SHP77 treated with DMSO at 0.1 percent for 48 hours (cell line): ENCODE measurements around the gene MPRIP.

Experiments used
- DNase-seq: peaks from one replicate; lab custom pipeline; 2025; lab: John Stamatoyannopoulos, UW

MPRIP gene

GRCh38 chr17:17088086-17088485 is 45.8 kb downstream of the MPRIP start:
- DNase-seq = no peak

DNA sequence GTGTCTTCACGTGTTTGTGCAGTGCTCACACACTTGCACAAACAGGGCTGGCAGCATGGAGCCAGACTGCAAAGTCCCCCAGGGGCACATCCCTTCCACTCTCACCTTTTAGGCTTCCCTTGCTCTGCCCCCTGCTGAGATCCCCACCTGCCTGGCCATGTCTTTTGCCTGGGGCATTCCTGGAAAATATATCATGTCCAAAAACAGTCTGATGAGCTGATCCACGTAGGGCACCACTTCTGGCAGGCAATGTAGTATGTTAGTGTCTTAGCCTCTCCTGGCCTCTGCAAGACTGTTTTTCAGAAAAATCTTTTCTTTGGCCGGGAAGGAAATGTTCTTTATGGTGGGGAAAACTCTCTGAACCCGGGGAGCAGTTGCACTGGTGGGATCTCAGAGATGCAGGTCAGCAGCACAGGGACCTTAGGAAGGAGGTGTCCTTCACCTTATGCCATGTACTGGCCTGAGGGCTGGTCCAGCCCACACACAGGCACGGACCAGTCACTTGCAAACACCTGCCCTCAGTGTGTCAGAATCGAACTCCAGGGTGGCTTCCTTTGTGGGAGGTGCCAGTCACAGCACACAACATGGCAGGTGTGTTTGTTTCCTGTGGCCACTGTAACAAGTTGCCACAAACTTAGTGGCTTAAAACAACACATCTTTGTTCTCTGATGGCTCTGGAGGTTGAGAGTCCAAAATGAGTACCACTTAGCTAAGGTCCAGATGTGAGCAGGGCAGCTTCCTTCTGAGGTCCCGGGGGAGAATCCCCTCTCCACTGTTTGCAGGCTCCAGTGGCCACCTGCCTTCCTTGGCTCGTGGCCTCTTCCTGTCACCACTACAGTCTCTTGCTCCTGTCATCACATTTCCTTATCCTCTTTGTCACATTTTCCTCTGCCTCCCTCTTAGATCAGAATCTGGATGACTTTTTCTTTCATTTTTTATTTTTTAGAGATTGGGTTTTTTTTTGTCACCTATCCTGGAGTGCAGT is 46.6 kb downstream of the MPRIP start:
- no peak for DNase-seq

- DNase-seq = no peak
Observed at GRCh38 chr17:17089796-17090641, 47.8 kb downstream of the MPRIP start.

GRCh38 chr17:17090642-17091103 is 48.4 kb downstream of the MPRIP start:
- no peak for DNase-seq

DNA sequence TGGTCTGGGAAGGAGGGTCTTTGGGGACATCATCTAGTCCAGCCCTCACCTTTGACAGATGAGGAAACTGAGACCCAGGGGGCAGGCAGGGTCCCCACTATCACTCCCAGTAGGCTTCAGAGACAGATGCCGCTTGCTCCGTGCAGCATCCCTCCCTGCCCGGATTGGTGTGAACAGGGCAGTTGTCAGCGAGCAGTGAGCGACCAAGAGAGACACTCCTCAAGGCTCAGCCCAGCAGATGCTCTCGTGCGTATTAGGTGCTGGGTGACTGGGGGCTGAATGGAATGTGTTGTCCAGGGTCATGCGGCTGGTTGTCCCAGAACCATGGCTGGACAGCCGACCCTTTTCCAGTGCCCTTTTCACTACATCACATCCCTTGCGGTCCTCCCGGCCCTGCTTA is 49.0 kb downstream of the MPRIP start:
- DNase-seq = no peak

GRCh38 chr17:17091856-17092756 is 49.8 kb downstream of the MPRIP start:
- no peak for DNase-seq

GRCh38 chr17:17093764-17094163 is 51.5 kb downstream of the MPRIP start:
- DNase-seq = no peak

GRCh38 chr17:17096438-17097178 is 54.4 kb downstream of the MPRIP start:
- DNase-seq = no peak

DNA sequence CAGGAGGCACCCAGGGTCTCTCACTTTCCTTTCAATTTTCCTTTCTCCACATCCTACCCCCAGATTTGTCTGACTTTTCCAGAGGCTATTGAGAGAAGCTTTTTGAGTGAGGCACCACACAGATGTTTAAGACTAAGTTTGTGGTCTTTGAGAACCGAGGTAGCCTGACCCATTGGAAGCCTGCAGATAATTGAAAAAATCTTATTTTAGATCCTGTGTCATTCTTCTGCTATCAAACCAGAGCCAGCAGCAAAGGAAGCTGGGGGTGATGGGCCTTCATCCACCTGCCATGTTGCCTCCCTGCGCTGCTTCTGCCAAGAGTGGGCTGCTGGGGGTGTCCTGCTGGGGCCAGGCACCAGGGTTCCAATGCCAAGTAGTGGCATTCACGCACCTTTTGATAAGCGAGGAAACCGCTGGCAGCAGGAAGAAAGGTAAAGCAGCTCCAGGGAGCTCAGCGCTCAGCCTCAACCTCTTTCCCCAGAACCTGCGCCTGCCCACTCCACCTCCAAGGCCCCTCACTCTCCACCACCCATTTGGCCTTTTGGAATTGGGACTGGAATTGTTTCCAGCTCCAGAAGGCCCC is 55.6 kb downstream of the MPRIP start:
- no peak for DNase-seq

DNA sequence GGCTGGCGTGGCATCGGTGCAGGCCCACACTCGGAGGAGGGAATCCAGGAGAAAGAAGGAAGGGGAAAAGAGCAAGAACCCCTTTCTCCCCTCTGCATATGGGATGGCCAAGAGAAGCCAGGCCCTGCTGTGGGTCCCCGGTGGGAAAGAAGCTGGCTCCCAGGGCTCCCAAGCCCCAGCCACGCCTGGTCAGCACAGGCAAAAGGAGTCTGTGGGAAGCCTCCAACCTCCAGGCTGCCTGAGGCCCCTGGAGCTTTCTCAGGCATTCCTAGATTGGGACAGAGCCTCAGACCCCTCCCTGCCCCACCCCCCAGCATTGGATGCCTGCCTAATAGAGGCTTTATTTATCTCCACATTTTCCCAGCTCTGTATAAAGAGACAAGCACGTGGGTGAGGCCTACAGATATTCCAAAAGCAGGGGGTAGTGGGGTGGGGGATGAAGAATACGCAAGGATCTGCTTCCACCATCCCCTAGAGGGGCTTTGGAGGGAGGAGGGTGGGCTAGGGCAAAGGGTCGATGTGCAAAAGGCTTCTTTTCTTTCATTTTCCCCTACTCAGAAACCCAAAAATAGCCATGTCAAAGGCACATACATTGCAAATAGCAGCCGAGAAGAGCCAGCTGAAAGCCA is 56.4 kb downstream of the MPRIP start:
- DNase-seq = no peak

DNA sequence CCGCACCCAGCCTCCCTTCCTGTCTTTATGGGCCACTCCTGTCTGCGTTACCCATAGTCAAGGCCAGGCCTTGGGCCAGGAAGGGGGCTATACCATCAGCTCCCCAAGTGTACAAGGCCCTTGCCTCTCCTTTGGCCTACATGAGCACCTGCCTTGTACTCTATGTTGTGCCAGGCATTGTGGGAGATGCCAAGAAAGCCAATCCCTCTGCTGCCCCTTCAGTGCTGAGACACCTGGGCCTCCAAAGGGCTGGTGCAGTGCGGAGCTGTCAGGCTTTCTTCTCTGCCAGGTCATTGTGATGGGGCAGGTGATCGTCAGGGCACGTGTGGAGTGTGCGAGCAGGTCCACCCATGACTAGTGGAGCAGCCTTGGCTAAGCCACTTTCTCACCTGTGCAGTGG is 59.9 kb downstream of the MPRIP start:
- no peak for DNase-seq

DNA sequence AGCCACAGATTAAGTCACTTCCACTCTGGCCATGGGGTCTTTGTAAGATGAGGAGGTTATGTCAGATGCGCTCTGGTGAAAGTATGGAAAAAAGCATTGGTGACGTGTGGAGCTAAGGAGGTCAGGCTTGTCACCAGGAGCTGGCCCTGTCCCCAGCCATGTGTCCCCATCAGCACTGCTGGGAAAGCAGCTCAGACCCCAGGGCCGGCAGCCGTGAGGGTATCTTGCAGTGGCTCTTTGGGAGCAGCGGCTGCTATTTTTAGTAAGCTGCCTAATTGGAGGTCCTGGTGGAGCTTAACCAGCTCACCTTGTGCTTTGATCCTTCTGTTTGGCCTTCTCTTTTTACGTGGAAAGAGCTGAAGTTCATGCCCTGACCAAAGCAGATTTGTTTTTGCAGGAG is 60.9 kb downstream of the MPRIP start:
- DNase-seq = no peak

DNA sequence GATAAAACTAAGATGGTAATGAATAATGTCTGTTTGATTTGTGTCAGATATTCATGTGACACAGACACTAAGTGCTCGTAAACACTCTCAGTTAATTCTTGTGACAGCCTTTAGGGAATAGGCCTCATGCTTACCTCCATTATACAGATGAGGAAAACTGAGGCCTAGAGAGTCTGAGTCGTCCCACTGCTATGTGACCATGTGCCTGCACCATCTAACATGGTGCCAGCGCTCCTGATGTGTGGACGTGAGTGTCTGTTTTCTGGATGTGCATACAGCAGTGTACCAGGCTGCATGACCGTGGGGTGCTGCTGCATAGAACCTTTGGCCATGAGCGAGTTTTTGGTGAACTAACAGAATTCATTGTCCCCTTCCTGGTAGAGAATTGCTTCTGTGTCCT is 61.8 kb downstream of the MPRIP start:
- no peak for DNase-seq

GRCh38 chr17:17104494-17104893 is 62.2 kb downstream of the MPRIP start:
- DNase-seq = no peak

GRCh38 chr17:17105976-17106375 is 63.7 kb downstream of the MPRIP start:
- no peak for DNase-seq

- DNase-seq = no peak
Observed at GRCh38 chr17:17106756-17107155, 64.5 kb downstream of the MPRIP start.

DNA sequence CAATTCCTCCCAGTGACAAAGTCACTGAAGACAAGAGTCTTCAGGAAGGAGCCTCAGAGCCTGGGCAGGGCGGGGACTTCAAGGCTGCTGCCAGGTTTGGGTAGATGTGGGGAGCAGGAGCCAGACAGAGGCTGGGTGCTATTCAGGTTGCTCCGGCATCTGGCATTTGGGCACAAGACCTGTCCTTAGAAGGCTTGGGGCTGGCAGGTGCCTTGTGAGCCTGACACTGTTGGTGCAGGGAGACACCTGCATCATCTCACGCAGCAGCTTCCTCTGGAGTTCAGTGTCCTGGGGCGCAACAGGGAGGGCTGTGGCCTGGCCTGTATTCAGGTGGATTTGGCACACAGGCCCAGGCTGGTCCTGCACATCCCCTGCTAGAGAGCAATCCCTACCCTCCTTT is 65.0 kb downstream of the MPRIP start:
- no peak for DNase-seq

- no peak for DNase-seq
Observed at GRCh38 chr17:17107891-17108431, 65.7 kb downstream of the MPRIP start.

DNA sequence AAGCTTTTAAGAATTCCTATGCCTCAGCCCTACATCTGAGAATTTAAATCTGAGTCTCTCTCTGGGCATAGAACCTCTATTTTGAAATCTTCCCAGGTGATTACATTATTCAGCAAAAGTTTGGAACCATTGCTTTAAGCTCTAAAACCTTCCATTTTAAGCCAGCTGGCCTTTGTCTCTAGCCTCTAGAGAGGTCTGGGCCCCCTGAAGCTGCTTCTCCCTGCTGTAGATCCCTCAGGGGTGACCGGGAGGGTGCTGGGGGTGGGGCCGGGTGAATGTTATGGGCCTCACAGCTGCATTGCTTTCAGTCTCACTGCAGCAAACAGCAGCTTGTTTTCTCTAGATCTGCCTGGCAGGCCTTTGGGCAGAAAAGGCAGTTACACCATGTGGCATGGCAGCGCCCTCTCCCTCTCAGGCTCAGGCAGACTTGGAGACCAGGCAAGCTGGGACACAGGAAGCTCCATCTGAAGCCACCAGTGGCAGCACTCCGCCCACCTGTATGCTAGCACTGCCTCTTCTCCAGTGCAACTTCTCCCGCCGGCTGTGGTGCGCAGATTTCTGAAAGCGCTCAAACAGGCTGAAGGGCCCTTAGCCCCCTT is 66.3 kb downstream of the MPRIP start:
- no peak for DNase-seq

DNA sequence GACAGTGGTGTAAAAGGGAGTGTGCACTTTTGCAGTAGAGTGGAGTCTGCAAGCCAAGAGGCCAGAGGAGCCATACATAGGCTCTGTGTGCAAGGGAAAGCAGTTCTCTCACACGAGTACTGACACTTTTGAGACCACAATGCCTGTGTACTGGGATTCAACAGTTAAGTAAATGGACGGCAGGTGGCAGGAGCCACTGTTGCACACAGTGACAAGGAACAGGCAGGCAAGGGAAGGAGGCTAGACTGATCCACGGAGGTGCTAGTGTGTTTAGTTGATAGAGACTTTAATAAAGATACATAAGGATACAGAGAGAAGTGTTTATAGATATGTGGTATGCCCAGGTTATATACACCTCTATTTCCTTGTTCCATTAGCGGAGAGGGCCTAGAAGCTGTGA is 67.0 kb downstream of the MPRIP start:
- DNase-seq = no peak
